ENCODE measurements around the gene CD63. TPM values are rescaled to one million over a fixed set of nuclear protein-coding genes. Genes with fewer than 3 reads are reported as not detected.

CD63 gene
- 395 TPM for total RNA-seq

GRCh38 chr12:55728939-55729818 lies at the start of gene CD63:
Gene CD63, minus strand, starts transcription at chr12:55729009. Its CDS starts 668 bp downstream, at chr12:55728341.

GRCh38 chr12:55742719-55743405 lies 14.1 kb upstream of the CD63 start, which contains the start of gene GDF11:
Gene GDF11, plus strand, starts transcription at chr12:55743122. Its CDS starts 195 bp downstream, at chr12:55743317.

GRCh38 chr12:55720071-55720564 lies 8.7 kb downstream of the CD63 start, which contains the start of gene RDH5:
Gene RDH5, plus strand, starts transcription at chr12:55720393. Its CDS starts 792 bp downstream, at chr12:55721185.

GRCh38 chr12:55715833-55716581 lies 12.8 kb downstream of the CD63 start, which contains the start of gene BLOC1S1:
Gene BLOC1S1, plus strand, starts transcription at chr12:55716046. Its CDS starts 6 bp downstream, at chr12:55716052.

GRCh38 chr12:55707841-55708694 lies 20.7 kb downstream of the CD63 start, which contains the start of gene ITGA7:
Gene ITGA7, minus strand, starts transcription at chr12:55707904. Its CDS starts 222 bp downstream, at chr12:55707682.

Small RNAs within 50 kb of the gene (small RNA-seq; reads per million reads assigned to genes)
- gene AC009779.1 (ENCODE audit: low replicate concordance) (not detected), gene RF00017 (ENCODE audit: low replicate concordance) (not detected)

Other genes starting within 250 kb of the CD63 start
- gene OR6C68, start 236.6 kb downstream of the CD63 start, total RNA-seq, result not detected
- gene OR6C4, start 179.4 kb downstream of the CD63 start, total RNA-seq, result not detected
- not detected for gene OR2AP1, start 156.5 kb downstream of the CD63 start, total RNA-seq
- not detected for gene OR10P1, start 92.1 kb downstream of the CD63 start, total RNA-seq
- 79.3 TPM for gene ITGA7, start 21.1 kb downstream of the CD63 start, total RNA-seq
- 71.4 TPM for gene BLOC1S1, start 13.0 kb downstream of the CD63 start, total RNA-seq
- gene RDH5, start 8.6 kb downstream of the CD63 start, total RNA-seq, result 19.6 TPM
- gene GDF11, start 14.1 kb upstream of the CD63 start, total RNA-seq, result 11.4 TPM
- gene SARNP, start 88.7 kb upstream of the CD63 start, total RNA-seq, result 38.0 TPM
- gene ORMDL2, start 89.0 kb upstream of the CD63 start, total RNA-seq, result 19.3 TPM
- 37.1 TPM for gene DNAJC14, start 100.6 kb upstream of the CD63 start, total RNA-seq
- 1.5 TPM for gene MMP19, start 113.9 kb upstream of the CD63 start, total RNA-seq
- gene PYM1, start 198.9 kb upstream of the CD63 start, total RNA-seq, result 22.0 TPM
- 20.2 TPM for gene DGKA, start 202.2 kb upstream of the CD63 start, total RNA-seq
- gene PMEL, start 237.0 kb upstream of the CD63 start, total RNA-seq, result 3.2 TPM
- gene CDK2, start 237.8 kb upstream of the CD63 start, total RNA-seq, result 37.2 TPM
- gene RAB5B, start 245.1 kb upstream of the CD63 start, total RNA-seq, result 86.6 TPM

All from metanephros (tissue), 2 donors.